GM18870 (cell line): ENCODE measurements around the gene ABLIM2.
"Not testable (repeated sequence)": the region's sequence is repeated elsewhere in the genome, so short reads cannot be mapped to it uniquely, and the experiment has no call there.

ENCODE experiments used
- ATAC-seq: cut with Tn5 transposase; IDR thresholded peaks from one replicate; pipeline ENCODE4 v1.9.1; 2021; ENCODE audit warnings: moderate library complexity; ENCODE audit not compliant: unreplicated experiment

The ABLIM2 gene

GRCh38 chr4:7947927-7948326, 210.7 kb downstream of the ABLIM2 start:
- no peak for ATAC-seq

DNA sequence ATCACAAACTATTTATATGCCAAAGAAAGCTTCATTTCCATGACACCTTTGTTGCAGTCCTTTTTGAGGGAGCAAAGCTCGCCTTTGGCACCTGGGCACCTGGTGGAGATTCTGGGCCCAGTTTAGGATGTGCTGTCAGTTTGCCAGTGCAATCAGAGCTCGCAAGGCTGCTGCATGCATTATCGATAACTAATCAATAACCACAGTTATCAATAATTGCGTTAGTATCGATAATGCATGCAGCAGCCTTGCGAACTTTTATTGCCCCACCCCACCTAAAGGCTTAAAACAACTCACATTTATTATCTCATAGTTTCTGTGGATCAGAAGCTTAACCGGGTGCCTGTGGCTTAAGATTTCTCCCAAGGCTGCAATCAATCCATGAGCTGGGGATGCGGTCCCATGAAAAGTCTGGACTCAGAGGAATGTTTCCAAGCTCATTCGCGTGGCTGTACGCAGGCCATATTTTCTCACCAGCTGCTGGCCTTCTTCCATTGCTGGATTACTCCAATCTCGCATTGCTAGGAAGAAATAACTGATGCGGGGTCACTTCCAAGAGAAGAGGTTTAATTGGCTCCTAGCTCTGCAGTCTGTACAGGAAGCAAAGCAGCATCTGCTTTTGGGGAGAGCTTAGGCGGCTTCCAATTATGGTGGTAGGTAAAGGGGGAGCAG, 212.8 kb downstream of the ABLIM2 start:
- no peak for ATAC-seq

DNA sequence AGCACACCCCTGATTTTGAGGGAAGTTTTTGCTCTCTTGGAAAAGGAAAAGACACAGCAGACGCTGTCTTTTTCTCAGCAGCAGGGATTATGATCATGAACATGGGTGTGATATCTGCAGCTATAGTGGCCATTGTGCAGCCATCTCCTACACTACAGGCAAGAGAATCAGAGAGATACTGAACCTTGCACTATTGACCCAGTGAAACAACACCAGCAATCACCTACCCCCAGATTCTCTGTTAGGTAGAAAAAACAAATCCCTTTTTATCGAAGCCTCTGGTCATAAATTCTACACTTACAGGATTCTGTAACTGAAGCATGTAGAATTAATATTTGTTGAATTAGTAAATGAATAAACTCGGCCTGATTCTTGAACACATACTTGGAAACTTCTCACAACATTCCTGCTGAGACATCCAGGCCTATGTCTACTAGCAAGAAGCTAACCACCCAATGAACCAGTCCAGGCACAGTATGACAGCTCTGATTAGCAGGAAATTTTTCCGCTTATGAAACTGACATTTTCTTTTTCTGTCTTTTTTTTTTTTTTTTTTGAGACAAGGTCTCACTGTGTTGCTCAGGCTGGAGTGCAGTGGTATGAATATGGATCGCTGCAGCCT, 213.9 kb downstream of the ABLIM2 start:
- ATAC-seq = no peak

DNA sequence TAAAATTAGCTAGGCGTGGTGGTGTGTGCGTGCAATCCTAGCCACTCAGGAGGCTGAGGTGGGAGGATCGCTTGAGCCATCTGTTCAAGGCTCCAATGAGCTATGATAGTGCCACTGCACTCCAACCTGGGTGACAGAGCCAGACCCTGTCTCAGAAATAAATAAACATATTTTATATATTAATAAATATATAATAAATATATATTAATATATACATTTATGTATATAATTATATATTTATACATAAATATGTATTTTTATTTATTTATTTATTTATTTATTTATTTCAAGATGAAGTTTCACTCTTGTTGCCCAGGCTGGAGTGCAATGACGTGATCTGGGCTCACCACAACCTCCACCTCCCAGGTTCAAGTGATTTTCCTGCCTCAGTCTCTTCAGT, 214.9 kb downstream of the ABLIM2 start:
- not testable (repeated sequence) for ATAC-seq

DNA sequence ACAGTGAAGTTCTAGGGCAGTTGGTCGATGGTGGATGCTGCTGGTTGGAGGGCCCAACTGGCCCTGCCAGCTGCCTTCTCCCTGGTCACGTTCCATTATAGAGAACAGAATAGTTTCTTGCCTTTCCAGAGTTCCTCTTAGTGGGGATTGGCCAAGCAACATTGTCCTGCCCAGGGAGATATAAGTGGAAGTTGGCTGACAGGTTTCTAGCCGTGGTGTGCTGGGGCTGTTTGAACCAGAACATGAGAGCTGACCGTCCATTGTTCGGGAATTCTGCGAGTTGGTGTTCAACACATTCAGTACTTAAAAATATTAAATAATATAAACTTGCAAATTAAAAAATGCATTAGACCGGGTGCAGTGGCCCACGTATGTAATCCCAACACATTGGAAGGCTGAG, 215.4 kb downstream of the ABLIM2 start:
- no peak for ATAC-seq

DNA sequence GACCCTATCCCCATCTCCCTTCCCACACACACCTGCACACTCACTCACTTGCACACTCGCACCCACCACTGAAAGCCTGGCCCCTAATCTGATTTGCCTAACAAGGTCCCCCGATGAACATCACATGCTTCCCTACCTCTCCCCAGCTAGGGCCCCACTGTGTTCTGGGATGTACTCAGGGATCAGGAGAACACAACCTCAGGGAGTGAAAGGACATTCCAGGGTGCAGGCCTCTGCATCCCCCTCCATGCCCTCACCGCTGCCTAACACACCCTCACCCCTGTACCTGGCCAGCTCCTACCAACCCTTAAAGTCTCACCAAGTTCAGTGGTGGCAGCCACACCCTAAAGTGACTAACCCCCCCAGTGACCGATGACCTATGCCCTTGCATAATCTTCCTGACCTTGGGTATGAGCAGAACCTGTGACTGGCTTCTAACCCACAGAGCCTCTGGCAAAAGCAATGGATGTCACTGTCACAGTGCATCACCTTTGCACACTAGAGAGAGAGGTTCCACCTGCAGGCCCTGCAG, 216.6 kb downstream of the ABLIM2 start:
- no peak for ATAC-seq

- ATAC-seq = no peak
Observed at GRCh38 chr4:7941111-7941964, 217.3 kb downstream of the ABLIM2 start.

DNA sequence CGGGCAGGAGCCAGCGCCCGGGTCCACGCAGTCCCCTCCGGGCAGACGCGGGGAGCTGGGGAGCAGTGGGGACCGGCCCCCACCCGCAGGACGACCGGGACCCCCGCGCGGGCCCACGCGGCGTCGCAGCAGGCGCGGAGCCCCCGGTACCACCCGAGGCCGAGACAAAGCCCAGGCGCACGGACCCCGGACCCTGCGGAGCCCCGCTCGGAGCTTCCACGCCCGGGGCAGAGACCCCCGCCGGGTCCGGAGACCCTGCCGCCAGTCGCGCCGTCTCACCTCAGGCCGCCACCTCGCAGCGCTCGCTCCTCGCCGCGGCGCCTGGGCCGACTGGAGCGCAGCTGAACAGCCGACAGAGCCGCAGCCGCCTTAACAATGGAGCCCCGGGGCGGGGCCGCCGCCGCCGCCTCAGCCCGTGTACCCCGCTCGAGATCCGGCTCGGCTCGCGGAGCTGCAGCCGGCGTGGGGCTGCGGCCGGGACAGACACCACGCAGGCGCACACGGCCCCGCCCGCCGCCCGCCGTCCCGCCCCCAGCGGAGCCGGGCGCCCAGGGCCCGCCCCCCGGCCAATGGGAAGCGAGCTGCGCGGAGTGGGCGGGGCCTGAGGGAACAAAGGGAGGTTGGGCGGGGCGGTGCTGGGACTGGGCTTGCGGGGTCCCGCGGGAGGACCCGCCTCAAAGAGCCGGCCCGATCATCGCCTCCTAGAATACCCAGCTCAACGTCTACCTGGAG, 219.1 kb downstream of the ABLIM2 start, which contains the start of gene AFAP1:
Gene AFAP1 (minus strand): TSS at position 485 of the 732 bp plus-strand sequence. CDS start 67,783 bp downstream, outside the sequence.
- ATAC-seq = no peak

DNA sequence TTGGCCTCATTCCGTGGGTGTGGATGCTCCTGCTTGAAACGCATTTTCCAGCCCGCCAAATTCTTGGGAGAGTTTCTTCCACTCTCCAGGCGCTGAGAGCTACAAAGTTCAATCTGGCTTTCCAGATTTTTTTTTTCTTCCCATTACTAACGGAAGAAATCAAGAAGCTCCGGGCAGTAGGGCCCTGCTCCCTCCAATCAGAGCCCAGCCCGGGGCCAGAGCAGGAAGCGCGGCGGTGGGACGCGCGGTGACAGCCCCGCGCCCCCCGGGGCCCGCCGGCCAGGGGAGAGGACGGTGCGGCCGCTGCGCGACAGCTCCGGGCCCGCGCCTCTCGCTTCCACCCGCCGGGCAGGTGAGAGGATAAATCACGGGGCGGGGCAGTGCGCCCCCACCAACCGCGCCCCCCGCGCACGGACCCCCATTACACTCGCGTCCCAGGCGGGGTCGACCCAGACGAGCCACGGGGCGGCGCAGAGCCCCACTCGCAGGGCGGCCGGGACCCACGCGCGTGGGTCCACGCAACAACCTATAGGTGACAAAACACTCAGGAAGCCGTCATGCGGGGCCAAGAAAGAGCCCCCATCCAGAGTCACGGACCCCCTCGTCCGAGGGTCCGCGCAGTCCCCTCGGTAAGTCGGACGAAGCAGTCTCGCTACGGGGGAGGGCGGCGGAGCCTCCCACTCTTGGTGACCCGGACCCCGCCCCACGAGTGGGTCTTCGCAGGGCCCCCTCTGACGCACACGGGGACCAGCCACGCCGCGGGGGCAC, 219.8 kb downstream of the ABLIM2 start:
- no peak for ATAC-seq

DNA sequence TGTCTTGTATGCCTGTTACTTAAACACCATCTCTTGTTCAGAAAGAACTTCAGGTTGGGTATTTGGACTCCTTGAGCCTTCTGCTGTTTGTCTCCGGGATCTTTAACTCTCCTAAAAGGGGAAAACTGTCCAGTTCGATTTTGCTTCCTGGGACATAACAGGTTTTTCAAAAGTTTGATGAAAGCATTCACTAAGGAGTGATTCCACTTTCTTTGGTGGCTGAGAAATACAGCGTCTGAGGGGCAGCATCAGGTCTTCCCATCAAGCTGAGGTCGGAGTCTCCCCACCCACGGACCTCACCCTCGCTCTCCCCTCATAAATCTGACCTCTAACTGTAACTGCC, 220.4 kb downstream of the ABLIM2 start:
- no peak for ATAC-seq

DNA sequence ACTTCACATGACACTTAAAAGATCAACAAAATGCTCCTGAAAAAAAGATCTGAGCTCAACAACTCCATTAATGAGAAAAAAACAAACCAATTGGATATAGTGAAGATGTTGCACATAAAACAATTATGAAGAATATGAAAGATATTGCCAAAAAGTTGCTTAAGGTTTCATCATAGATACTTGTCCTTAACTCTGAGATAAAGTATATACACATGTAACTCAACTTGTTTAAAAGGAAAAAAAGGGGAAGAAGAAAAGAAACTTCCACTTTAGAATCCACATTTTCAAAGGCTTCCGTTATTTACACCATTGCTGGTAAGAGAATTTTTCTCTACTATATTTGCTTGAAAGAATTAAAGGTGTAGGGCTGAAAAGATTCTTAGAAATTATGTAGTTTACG, 221.6 kb downstream of the ABLIM2 start:
- ATAC-seq = no peak

DNA sequence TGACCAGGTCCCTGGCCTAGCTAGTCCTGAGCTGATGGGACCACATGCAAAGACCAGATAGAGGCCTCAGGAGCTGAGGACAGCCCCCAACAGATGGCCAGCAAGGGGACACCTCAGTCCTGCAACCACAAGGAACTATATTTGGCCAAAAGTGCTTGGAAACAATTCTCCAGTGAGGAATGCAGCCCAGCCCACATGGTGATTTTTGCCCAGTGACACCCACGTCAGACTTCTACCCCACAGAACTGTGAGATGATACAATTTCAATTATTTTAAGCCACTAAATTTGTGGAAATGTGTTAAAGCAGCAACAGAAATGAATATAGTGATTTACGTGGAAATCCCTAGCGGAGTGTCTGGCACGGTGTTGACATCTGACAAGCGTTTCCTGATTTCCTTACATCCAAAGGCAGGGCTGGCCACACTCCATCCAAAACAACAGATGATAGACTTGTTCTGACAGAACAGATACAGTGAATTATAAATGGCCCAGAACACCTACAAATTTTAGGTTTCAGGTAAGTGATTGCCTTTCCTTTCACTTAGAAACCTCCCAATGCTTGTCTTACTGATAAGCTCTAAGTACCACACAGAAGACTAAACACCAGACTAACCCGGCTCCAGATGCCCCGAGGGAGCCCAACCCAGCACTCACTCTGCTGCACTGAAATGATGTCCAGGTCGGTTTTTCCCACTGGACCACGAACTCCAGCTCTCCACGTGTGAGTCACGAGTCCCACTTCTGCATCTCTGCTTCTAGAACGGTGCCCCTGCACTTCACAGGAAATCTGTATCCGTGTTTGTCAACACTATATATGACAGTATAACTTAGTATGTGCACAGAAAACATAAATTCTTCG, 224.7 kb downstream of the ABLIM2 start:
- ATAC-seq = no peak

- ATAC-seq = no peak
Observed at GRCh38 chr4:7932287-7932686, 226.3 kb downstream of the ABLIM2 start.

DNA sequence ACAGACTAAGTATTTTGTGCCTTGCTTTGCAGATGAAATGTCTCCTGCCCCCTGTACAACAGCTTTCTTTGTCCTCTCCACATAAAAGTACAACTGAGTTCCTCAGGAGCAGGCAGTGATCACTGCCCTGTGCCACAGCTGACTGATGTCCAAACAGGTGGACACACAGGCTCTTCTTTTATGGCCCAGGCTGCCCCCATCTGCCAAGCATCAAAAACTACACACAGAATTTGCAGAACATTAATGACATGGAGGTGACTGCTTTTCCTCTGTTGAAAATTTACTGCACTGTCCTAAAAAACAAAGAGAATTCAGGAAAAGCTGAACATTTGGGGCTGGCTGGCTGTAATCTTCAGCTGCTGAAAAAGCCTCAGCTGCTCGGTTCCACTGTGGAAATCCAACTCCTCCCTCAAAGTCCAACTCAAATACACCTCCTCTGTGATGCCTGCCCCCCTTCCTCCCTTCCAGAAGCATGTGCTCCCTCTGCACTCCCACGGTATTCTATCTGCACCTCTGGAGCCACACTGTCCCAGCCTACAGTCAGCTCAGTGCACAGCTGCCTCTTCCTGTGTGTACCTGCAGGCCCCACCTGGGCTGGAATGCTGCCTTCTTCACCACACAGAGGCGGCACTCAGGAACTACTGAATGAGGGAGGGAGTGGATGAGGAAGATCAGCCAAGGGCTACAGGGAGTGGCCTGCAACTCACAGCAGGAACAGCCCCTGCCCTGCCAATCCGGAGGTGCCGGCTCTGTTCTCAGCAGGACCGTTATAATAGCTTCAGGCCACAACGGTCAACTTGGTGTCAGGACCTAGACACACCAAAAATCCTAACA, 229.3 kb downstream of the ABLIM2 start:
- ATAC-seq = no peak

DNA sequence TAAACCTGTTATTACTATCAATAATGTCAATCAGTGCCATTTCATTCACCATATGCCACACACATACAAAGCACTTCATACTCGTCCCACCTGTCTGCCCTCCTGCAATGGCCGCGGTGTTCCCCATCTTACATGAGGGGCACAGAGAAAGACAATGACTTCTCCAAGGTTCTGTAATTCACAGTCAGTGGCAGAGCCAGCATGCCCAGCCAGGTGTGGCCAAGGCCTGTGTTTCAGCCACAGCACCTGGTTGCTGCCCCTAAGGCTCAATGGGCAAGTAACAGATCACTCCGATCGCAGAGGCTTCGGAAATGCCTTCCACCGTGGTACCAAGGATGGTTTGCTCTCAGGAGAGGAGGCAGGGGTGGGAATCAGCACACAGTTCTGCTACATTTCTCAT, 229.9 kb downstream of the ABLIM2 start:
- ATAC-seq = no peak

- ATAC-seq = no peak
Observed at GRCh38 chr4:7926822-7927221, 231.8 kb downstream of the ABLIM2 start.

DNA sequence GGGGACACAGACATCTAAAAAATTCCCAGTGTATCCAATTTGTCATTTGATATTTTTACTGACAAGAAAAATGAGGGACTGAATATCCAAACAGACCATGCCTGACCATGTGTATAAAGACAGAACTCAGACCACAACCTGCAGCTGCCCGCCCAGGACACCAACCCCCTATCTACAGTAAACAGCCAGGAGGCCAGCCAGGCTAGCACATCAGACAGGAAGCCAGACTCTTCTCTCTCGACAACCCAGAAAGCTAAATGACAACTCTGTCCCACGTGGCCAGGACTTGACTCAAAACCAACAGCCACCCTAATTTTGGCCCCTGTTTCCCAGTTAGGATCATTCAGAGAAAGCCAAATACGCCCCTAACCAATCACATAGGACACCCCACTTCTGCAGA, 234.0 kb downstream of the ABLIM2 start:
- no peak for ATAC-seq

DNA sequence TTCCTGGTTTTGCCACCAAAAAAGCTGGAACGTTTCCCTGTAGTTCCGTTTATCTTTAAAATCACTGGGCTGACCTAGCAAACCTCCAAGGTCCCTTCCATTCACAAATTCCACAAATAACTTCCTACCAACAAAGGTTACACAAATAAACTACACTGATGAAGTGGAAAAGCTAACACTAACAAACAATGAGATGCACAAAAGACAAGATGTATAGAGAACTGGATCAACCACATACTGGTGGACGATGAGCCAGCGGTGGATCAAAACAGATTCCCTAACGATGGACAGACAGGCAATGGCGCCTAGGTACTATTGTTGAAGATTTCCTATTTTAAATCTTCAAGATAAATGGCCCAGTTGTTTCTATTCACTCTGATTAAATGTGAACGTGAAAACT, 234.4 kb downstream of the ABLIM2 start:
- ATAC-seq = no peak
